ENCODE results near the gene SLC44A1. TPM values are rescaled to one million over a fixed set of nuclear protein-coding genes. Genes with fewer than 3 reads are reported as not detected.

Gene SLC44A1
- total RNA-seq, 1 donor, result 47.8 TPM

GRCh38 chr9:105286098-105286497, 41.6 kb downstream of the SLC44A1 start:
- no peak overlapping the region for H3K27ac ChIP-seq (ENCODE audit: low read depth, low read length)
- no peak for DNase-seq (ENCODE audit: insufficient read length, low spot score, missing footprints)
- peaks cover 10% of the 10 kb centered on the region for H3K4me1 ChIP-seq (ENCODE audit: insufficient read depth, low read length)
- no peaks in the 10 kb centered on the region for H3K9me3 ChIP-seq (ENCODE audit: low read depth, low read length)
- TF ChIP-seq CTCF (IDR thresholded peaks at IDR 0.05; ENCODE audit: extremely low read depth, low read depth, low read length), result no peak
- H3K27me3 ChIP-seq (ENCODE audit: insufficient read depth, low read length), result no peaks in the 10 kb centered on the region
- H3K79me2 ChIP-seq (ENCODE audit: insufficient read depth, low read length), result peaks cover 19% of the 10 kb centered on the region
- H4K20me1 ChIP-seq (ENCODE audit: insufficient read depth, low read length), result no peaks in the 10 kb centered on the region
- no peak overlapping the region for H3K4me3 ChIP-seq (ENCODE audit: insufficient read depth, low read length)
- H3K4me2 ChIP-seq (ENCODE audit: insufficient read depth, low read length), result no peak overlapping the region
- no peaks in the 10 kb centered on the region for H3K36me3 ChIP-seq (ENCODE audit: insufficient read depth, low read length)
- no peak overlapping the region for H2AFZ ChIP-seq (ENCODE audit: low read length)

GRCh38 chr9:105289305-105289704, 44.9 kb downstream of the SLC44A1 start:
- Histone ChIP-seq H3K79me2 (ENCODE audit: insufficient read depth, low read length) (peaks cover 34% of the 10 kb centered on the region), H3K9me3 (ENCODE audit: low read depth, low read length) (no peaks in the 10 kb centered on the region), H2AFZ (ENCODE audit: low read length) (no peak overlapping the region), H3K27me3 (ENCODE audit: insufficient read depth, low read length) (no peaks in the 10 kb centered on the region), H4K20me1 (ENCODE audit: insufficient read depth, low read length) (no peaks in the 10 kb centered on the region), H3K27ac (ENCODE audit: low read depth, low read length) (no peak overlapping the region), H3K36me3 (ENCODE audit: insufficient read depth, low read length) (no peaks in the 10 kb centered on the region), H3K4me2 (ENCODE audit: insufficient read depth, low read length) (no peak overlapping the region), H3K4me1 (ENCODE audit: insufficient read depth, low read length) (peaks cover 10% of the 10 kb centered on the region), H3K4me3 (ENCODE audit: insufficient read depth, low read length) (no peak overlapping the region)
- no peak for TF ChIP-seq CTCF (IDR thresholded peaks at IDR 0.05; ENCODE audit: extremely low read depth, low read depth, low read length)
- DNase-seq (ENCODE audit: insufficient read length, low spot score, missing footprints), result no peak

- H3K27ac ChIP-seq (ENCODE audit: low read depth, low read length), result no peak overlapping the region
- peak; percentile 6 for DNase-seq (ENCODE audit: insufficient read length, low spot score, missing footprints)
- no peak overlapping the region for H3K4me3 ChIP-seq (ENCODE audit: insufficient read depth, low read length)
- H3K27me3 ChIP-seq (ENCODE audit: insufficient read depth, low read length), result no peaks in the 10 kb centered on the region
- H3K79me2 ChIP-seq (ENCODE audit: insufficient read depth, low read length), result peaks cover 43% of the 10 kb centered on the region
- no peak overlapping the region for H2AFZ ChIP-seq (ENCODE audit: low read length)
- H3K9me3 ChIP-seq (ENCODE audit: low read depth, low read length), result no peaks in the 10 kb centered on the region
- H3K4me2 ChIP-seq (ENCODE audit: insufficient read depth, low read length), result no peak overlapping the region
- no peaks in the 10 kb centered on the region for H4K20me1 ChIP-seq (ENCODE audit: insufficient read depth, low read length)
- no peaks in the 10 kb centered on the region for H3K36me3 ChIP-seq (ENCODE audit: insufficient read depth, low read length)
- peaks cover 20% of the 10 kb centered on the region for H3K4me1 ChIP-seq (ENCODE audit: insufficient read depth, low read length)
- TF ChIP-seq CTCF (IDR thresholded peaks at IDR 0.05; ENCODE audit: extremely low read depth, low read depth, low read length), result no peak
Measured at GRCh38 chr9:105290418-105290817, 46.0 kb downstream of the SLC44A1 start.

- Histone ChIP-seq H4K20me1 (ENCODE audit: insufficient read depth, low read length) (no peaks in the 10 kb centered on the region), H3K36me3 (ENCODE audit: insufficient read depth, low read length) (no peaks in the 10 kb centered on the region), H3K9me3 (ENCODE audit: low read depth, low read length) (no peaks in the 10 kb centered on the region), H3K79me2 (ENCODE audit: insufficient read depth, low read length) (peaks cover 47% of the 10 kb centered on the region), H2AFZ (ENCODE audit: low read length) (no peak overlapping the region), H3K27me3 (ENCODE audit: insufficient read depth, low read length) (no peaks in the 10 kb centered on the region), H3K4me3 (ENCODE audit: insufficient read depth, low read length) (no peak overlapping the region), H3K4me1 (ENCODE audit: insufficient read depth, low read length) (peaks cover 25% of the 10 kb centered on the region), H3K27ac (ENCODE audit: low read depth, low read length) (no peak overlapping the region), H3K4me2 (ENCODE audit: insufficient read depth, low read length) (no peak overlapping the region)
- TF ChIP-seq CTCF (IDR thresholded peaks at IDR 0.05; ENCODE audit: extremely low read depth, low read depth, low read length), result no peak
- DNase-seq (ENCODE audit: insufficient read length, low spot score, missing footprints), result no peak
Measured at GRCh38 chr9:105290954-105291353, 46.5 kb downstream of the SLC44A1 start.
